Measurements from ENCODE around the gene ARL8B.
A peak's percentile ranks its signal among the peaks of the same experiment; 100 is the strongest.
"Not testable (repeated sequence)": the region's sequence is repeated elsewhere in the genome, so short reads cannot be mapped to it uniquely, and the experiment has no call there.

The ARL8B gene

GRCh38 chr3:5122030-5122740 is at the start of gene ARL8B:
Gene ARL8B (plus strand): TSS chr3:5122292. CDS start chr3:5122466, 174 bp downstream.
- DNase-seq (ENCODE audit: low spot score) = peak; percentile 90

GRCh38 chr3:5073374-5074085 is 48.6 kb upstream of the ARL8B start:
- DNase-seq (ENCODE audit: low spot score) = no peak

DNA sequence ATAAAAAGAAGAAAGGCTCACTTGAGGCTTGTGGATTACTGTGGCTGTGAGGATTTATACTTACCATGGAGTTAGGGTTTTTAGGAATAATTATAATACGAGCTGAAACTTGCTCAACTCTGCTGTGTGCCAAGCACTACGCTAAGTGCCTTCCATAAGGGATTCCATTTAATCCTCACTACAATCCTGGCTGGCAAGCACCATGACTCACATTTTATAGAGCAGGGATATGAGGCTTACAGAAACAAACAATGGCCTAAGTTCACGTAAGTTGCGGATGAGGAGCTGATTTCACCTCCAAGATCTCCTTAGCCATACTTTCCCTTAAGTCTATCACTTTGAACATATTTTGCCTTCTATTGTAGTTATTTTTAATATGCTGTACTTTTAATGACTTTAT is 43.9 kb upstream of the ARL8B start:
- DNase-seq (ENCODE audit: low spot score) = no peak

- no peak for DNase-seq (ENCODE audit: low spot score)
Measured at GRCh38 chr3:5079761-5080160, 42.3 kb upstream of the ARL8B start.

DNA sequence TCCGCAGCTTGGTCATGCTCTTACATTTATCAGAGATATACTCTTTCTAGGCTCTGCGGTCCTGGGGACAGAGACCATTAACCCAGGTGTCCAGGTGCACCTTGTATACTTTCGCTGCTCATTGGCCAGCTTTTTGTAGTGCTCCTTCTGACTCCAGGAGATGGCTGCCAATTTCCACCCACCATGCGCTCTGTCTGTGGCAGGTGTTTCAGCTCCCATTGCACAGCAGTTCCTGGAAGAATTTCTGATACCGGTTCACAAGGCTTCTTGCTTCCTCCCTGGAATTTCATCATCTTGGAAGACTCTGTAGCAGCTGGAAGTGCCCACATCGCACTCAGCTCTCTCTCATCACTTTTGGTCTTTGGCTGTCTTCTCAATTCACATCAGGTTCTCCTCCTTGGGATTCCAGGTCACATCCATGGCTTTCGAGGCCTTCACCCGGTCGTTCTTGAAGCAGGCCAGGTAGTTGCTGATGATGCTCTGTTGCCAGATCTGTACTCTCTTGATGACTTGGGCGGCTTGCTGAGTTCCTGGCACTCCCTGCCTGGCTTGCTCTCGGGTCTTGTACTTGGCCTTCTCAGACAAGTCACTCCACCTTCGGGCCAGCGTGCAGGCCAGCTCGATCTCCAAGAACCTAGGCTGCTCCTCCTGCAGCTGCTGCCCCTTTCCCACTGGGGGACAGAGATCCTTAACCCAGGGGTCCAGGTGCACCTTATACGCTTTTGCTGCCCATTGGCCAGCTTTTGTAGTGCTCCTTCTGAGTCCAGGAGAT is 41.1 kb upstream of the ARL8B start:
- DNase-seq (ENCODE audit: low spot score) = no peak

- DNase-seq (ENCODE audit: low spot score) = not testable (repeated sequence)
Measured at GRCh38 chr3:5081973-5082788, 39.9 kb upstream of the ARL8B start.

- no peak for DNase-seq (ENCODE audit: low spot score)
Measured at GRCh38 chr3:5082789-5083115, 39.3 kb upstream of the ARL8B start.

- DNase-seq (ENCODE audit: low spot score) = no peak
Measured at GRCh38 chr3:5084224-5084623, 37.9 kb upstream of the ARL8B start.

DNA sequence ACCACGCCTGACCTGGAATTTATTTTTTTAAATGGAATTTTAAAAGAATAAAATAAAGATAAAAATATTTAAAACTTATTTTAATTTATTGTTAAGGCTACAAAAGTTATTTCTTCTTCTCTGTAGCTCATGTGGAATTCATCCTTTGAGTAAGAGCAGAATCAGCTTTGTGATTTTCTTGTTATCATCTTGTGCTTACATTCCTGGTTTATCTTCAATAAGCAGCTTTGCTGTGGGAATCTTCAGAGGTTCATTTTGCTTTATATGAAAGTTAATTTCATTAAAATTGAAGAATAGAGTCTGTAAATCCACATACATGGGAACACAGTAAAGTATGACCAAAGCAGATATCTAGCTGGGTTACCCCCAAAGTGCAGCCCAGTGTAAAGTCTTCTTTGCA is 35.4 kb upstream of the ARL8B start:
- DNase-seq (ENCODE audit: low spot score) = no peak

GRCh38 chr3:5087209-5087608 is 34.9 kb upstream of the ARL8B start:
- DNase-seq (ENCODE audit: low spot score) = no peak

GRCh38 chr3:5090197-5090596 is 31.9 kb upstream of the ARL8B start:
- no peak for DNase-seq (ENCODE audit: low spot score)

DNA sequence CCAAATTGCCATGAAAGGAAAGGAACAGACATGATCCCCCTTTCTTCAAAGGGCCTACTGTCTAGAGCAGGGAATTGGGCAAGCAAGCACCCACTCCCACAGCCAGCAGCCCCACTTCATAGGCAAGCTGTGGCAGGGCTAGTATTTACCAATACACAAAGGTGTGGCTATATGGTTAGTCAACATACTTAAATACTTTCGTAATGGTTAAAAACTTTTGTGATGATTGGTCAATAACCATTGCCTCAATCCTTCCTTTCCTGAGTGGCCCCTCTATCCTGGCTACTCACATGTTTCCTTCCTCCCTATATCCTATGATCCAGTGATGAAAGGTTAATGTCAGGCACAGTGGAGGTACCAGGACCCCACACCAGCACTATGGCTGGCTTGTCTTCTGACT is 30.1 kb upstream of the ARL8B start:
- no peak for DNase-seq (ENCODE audit: low spot score)

- no peak for DNase-seq (ENCODE audit: low spot score)
Measured at GRCh38 chr3:5093731-5094130, 28.4 kb upstream of the ARL8B start.

GRCh38 chr3:5095886-5096285 is 26.2 kb upstream of the ARL8B start:
- no peak for DNase-seq (ENCODE audit: low spot score)

GRCh38 chr3:5096336-5097008 is 25.6 kb upstream of the ARL8B start:
- no peak for DNase-seq (ENCODE audit: low spot score)

DNA sequence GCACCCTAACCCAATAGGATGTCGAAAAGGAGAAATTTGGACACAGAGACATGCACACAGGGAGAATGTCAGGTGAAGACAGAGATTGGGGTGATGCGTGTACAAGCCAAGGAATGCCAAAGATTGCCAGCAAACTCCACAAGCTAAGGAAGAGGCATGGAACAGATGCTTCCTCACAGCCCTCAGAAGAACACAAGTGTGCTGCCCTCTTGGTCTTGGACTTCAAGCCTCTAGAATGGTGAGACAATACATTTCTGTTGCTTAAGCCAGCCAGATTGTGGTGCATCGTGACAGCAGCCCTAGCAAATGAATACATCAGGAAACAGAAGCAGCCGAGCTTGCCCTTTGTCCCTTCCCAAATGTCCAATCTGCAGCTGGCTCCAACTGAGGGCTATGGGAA is 23.7 kb upstream of the ARL8B start:
- DNase-seq (ENCODE audit: low spot score) = no peak

DNA sequence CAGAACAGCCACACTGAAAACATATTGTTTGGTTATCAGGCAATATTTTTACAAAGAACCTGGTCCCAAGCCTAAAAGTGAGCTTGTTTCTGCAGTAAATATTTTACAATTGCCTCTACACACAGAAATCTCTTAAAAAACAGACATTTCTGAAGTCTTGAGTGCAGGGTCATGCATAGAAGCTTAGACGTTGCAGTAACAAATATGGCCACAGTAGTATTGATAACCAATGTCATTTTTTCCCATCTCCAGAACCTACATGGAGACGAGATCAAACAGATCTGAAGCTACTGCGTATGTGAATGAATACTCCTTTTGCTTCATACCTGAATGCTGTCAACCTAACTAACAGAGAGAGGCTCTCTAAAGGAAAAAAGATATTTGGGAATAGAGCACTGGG is 19.6 kb upstream of the ARL8B start:
- DNase-seq (ENCODE audit: low spot score) = no peak

- DNase-seq (ENCODE audit: low spot score) = no peak
Measured at GRCh38 chr3:5103743-5104142, 18.3 kb upstream of the ARL8B start.

GRCh38 chr3:5105050-5105449 is 17.0 kb upstream of the ARL8B start:
- DNase-seq (ENCODE audit: low spot score) = no peak

DNA sequence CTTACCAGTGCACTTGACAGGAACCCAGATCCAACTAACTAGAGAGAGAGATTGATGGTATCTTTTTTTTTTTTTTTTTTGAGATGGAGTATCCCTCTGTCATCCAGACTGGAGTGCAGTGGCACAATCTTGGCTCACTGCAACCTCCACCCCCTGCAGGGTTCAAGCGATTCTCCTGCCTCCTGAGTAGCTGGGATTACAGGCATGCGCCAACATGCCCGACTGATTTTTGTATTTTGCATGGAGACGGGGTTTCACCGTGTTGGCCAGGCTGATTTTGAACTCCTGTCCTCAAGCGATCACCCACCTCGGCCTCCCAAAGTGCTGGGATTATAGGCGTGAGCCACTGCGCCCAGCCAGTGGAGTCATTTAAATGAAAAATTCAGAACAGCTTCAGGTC is 15.7 kb upstream of the ARL8B start:
- DNase-seq (ENCODE audit: low spot score) = not testable (repeated sequence)

DNA sequence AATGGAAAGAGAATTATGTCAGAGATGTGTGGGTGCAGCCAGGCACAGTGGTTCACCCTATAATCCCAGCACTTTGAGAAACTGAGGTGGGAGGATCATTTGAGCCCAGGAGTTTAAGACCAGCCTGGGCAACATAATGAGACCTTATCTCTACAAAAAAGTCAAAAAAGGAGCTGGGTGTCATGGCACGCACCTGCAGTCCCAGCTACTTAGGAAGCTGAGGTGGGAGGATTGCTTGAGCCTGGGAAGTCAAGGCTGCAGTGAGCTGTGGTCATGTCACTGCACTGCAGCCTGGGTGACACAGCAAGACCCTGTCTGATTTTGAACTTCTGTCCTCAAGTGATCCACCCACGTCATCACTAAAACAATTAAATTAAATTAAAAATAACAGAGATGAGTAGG is 15.2 kb upstream of the ARL8B start:
- not testable (repeated sequence) for DNase-seq (ENCODE audit: low spot score)

DNA sequence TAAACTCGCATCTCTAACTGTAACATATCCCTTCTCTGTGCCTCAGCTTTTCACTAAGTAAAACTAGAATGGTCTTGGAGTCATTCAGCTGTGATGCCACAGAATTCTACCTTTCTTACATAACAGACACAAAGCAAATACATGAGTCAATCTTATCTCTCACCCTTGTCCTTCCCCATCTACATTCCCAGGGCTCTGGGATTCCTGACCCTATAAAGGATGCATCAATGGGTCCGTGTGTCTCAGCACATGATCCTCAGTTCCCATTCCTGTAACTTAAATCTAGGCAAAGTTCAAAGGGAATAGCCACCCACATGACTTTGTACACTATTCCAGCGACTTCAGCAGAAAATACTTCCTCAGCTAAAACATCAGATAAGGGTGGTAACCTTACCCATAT is 11.8 kb upstream of the ARL8B start:
- DNase-seq (ENCODE audit: low spot score) = no peak

Data from RKO (cell line).